ENCODE results near the gene CSNK2A1.

CSNK2A1 gene

DNA sequence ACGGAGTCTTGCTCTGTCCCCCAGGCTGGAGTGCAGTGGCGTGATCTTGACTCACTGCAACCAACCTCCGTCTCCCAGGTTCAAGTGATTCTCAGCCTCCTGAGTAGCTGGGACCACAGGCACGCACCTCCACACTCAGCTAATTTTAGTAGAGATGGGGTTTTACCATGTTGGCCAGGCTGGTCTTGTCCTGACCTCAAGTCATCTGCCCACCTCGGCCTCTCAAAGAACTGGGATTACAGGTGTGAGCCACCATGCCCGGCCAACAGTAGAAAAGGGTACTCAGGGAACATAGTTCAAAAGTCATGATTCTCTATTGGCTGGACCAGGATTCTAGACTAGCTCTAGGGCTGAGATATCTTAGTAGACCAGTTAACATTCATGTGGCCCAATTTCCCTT, 5.6 kb downstream of the CSNK2A1 start:
- Histone ChIP-seq H3K36me3 (no peaks in the 10 kb centered on the region), H3K4me3 (ENCODE audit: low read depth in 1 of 2, low read length in 1 of 2) (no peak overlapping the region), H3K27ac (no peak overlapping the region), H3K27me3 (no peaks in the 10 kb centered on the region), H3K4me1 (ENCODE audit: control insufficient read depth in 1 of 2, insufficient read depth in 1 of 2, low read depth in 1 of 2, low read length in 1 of 2) (peaks cover 28 to 32% of the 10 kb centered on the region in 2 experiments), H3K9me3 (no peaks in the 10 kb centered on the region)
- TF ChIP-seq, protein P1, sequence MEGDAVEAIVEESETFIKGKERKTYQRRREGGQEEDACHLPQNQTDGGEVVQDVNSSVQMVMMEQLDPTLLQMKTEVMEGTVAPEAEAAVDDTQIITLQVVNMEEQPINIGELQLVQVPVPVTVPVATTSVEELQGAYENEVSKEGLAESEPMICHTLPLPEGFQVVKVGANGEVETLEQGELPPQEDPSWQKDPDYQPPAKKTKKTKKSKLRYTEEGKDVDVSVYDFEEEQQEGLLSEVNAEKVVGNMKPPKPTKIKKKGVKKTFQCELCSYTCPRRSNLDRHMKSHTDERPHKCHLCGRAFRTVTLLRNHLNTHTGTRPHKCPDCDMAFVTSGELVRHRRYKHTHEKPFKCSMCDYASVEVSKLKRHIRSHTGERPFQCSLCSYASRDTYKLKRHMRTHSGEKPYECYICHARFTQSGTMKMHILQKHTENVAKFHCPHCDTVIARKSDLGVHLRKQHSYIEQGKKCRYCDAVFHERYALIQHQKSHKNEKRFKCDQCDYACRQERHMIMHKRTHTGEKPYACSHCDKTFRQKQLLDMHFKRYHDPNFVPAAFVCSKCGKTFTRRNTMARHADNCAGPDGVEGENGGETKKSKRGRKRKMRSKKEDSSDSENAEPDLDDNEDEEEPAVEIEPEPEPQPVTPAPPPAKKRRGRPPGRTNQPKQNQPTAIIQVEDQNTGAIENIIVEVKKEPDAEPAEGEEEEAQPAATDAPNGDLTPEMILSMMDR (IDR thresholded peaks at IDR 0.05), result no peak

DNA sequence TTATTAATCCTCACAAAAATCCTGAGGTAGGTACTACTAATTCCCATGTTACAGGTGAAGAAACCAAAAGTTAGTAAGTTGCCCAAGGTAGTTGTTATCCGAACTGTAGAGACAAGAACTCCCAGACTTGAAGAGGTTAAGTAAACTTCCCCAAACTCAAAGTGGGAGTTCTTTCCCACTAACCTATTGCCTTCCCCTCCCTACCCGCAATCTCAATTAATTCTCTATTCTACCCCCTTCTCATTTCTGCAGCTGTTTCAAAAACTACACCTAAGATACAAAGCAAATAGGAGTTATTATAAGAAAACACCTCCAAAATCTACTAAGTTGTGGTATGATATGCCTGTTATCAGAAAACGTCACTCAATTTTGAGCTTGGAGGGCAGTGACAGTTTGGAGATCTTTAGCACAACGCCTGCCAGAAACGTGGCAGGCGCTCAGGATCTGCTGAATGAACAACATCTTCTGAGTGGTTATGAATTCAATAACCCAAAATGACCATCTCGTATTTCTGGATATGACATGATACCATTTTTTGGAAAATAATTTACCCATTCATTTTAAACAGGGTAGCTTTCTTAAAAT, 7.1 kb downstream of the CSNK2A1 start:
- Histone ChIP-seq H3K27ac (no peak overlapping the region), H3K36me3 (no peaks in the 10 kb centered on the region), H3K9me3 (no peaks in the 10 kb centered on the region), H3K27me3 (no peaks in the 10 kb centered on the region), H3K4me3 (ENCODE audit: low read depth in 1 of 2, low read length in 1 of 2) (no peak overlapping the region), H3K4me1 (ENCODE audit: control insufficient read depth in 1 of 2, insufficient read depth in 1 of 2, low read depth in 1 of 2, low read length in 1 of 2) (peaks cover 25% of the 10 kb centered on the region in 2 experiments)
- TF ChIP-seq, protein P1 (IDR thresholded peaks at IDR 0.05), result no peak

DNA sequence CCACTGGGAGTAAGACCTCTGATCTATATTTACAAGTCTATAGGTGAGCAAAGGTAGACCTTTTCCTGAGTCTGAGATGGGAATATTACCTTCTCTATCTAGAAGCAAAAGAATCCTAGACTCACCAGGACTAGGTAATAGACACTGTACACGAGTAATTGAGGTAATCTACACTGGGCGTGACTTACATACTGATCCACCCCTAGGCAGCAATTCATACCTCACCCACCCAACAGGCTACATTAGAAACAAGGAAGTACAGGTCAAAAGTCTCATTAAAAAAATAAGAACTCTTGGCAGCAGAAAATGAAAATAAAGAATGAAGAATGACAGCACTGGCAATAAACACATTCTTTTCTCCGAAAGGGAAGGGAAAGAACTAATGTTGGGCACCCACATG, 7.6 kb downstream of the CSNK2A1 start:
- no peaks in the 10 kb centered on the region for H3K36me3 ChIP-seq
- no peak overlapping the region for H3K4me3 ChIP-seq (ENCODE audit: low read depth in 1 of 2, low read length in 1 of 2)
- peaks cover 24 to 25% of the 10 kb centered on the region in 2 experiments for H3K4me1 ChIP-seq (ENCODE audit: control insufficient read depth in 1 of 2, insufficient read depth in 1 of 2, low read depth in 1 of 2, low read length in 1 of 2)
- H3K27ac ChIP-seq, result no peak overlapping the region
- no peaks in the 10 kb centered on the region for H3K9me3 ChIP-seq
- TF ChIP-seq, protein P1 (IDR thresholded peaks at IDR 0.05), result no peak
- H3K27me3 ChIP-seq, result no peaks in the 10 kb centered on the region

DNA sequence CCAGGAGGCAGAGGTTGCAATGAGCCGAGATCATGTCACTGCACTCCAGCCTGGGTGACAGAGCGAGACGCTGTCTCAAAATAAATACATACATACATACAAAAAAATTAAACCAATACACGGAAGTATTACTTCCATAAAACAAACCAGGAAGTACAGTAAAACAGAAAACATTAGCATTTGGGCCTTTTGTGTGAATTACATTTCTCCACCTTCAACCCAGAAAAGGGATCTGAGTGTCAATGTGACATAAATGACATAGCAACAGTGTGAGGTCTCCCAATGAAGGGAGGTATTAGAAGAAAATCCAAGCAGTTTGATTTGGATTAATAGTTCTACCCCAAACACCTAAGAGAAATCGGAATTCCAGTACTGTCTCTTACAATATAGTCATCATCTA, 10.1 kb downstream of the CSNK2A1 start:
- Histone ChIP-seq H3K27ac (peak overlapping the region; percentile 2), H3K4me3 (ENCODE audit: low read depth in 1 of 2, low read length in 1 of 2) (no peak overlapping the region), H3K4me1 (ENCODE audit: control insufficient read depth in 1 of 2, insufficient read depth in 1 of 2, low read depth in 1 of 2, low read length in 1 of 2) (peaks cover 22 to 25% of the 10 kb centered on the region in 2 experiments), H3K27me3 (no peaks in the 10 kb centered on the region), H3K36me3 (no peaks in the 10 kb centered on the region), H3K9me3 (no peaks in the 10 kb centered on the region)
- TF ChIP-seq, protein P1 (IDR thresholded peaks at IDR 0.05), result no peak

DNA sequence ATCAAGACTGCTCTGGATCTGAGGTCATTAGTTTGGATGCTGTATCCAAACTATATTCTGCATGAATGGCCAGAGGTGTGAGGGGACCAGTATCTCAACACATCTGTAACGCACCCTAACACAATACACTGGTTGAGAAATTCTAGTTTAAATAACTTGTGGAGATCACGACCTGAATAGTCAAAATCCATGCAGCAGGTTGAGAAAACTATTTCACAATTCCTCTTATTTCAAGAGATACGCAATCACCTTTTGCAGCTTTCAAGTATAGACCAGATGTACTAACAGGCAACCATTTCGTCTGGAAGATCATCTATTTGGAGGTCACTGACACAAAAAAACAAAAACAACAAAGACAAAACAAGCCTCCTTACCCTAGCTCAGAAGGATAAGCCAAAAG, 11.1 kb downstream of the CSNK2A1 start:
- TF ChIP-seq, protein P1 (IDR thresholded peaks at IDR 0.05), result no peak
- Histone ChIP-seq H3K4me3 (ENCODE audit: low read depth in 1 of 2, low read length in 1 of 2) (no peak overlapping the region), H3K4me1 (ENCODE audit: control insufficient read depth in 1 of 2, insufficient read depth in 1 of 2, low read depth in 1 of 2, low read length in 1 of 2) (peaks cover 22 to 25% of the 10 kb centered on the region in 2 experiments), H3K27me3 (no peaks in the 10 kb centered on the region), H3K36me3 (peaks cover 5% of the 10 kb centered on the region), H3K27ac (peak overlapping the region; percentile 10), H3K9me3 (no peaks in the 10 kb centered on the region)

Measured in neutrophil (primary cell).